GM12872 (cell line): ENCODE data around the gene ARF3.

Source experiments
- TF ChIP-seq, protein P1 (sequence below): IDR thresholded peaks from 3 replicates; pipeline ENCODE4 v1.5.1; 2011; ENCODE audit warnings: low read depth, mild to moderate bottlenecking, low read length, moderate library complexity; ENCODE audit not compliant: insufficient read depth

The ARF3 gene

DNA sequence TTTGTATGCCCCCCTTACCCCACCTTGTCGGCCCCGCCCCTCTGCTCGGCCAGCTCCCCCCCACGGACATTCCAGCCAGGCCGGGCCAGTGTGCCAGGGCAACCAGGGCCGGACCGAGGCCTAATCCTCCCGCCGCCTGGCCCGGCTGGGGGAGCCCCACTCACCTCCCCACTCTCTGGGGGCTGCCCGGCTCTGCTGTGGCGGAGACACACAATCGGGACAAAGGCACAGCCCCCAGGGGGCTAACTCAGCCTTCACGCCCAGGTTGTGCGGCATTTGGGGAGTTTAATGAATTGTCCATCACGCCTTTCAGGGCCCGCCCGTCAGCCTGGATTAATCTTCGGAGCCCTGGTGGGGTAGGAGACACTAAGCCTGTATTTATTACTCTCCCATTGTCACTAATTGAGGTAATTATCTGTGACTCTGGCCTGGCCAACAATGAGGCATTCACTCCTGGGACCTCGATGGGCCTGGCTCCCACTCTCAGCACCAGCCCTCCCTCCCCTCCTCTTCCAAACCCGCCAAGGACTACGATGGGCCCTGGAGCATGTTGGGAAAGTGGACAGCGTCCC lies 29.5 kb upstream of the ARF3 start:
- TF ChIP-seq, protein P1, sequence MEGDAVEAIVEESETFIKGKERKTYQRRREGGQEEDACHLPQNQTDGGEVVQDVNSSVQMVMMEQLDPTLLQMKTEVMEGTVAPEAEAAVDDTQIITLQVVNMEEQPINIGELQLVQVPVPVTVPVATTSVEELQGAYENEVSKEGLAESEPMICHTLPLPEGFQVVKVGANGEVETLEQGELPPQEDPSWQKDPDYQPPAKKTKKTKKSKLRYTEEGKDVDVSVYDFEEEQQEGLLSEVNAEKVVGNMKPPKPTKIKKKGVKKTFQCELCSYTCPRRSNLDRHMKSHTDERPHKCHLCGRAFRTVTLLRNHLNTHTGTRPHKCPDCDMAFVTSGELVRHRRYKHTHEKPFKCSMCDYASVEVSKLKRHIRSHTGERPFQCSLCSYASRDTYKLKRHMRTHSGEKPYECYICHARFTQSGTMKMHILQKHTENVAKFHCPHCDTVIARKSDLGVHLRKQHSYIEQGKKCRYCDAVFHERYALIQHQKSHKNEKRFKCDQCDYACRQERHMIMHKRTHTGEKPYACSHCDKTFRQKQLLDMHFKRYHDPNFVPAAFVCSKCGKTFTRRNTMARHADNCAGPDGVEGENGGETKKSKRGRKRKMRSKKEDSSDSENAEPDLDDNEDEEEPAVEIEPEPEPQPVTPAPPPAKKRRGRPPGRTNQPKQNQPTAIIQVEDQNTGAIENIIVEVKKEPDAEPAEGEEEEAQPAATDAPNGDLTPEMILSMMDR = no peak

DNA sequence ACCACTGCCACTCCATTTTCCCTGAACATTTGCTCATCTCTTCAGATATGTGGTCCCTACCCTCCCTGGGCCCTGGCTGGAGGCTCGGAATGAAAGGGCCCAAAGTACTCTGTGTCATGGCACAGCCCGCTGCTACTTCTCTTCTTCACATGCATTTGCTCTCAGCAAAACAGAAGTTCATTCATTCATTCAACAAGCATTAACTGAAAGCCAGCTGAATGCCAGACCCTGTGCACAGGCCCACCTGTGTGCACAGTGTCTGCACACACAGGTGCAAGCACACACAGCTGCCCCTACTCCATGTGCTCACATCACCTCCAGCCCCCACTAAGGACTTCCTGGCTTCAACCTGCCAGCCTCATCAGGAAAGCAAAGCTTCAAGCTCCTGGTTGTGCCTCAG lies 28.6 kb upstream of the ARF3 start:
- TF ChIP-seq, protein P1 = no peak

DNA sequence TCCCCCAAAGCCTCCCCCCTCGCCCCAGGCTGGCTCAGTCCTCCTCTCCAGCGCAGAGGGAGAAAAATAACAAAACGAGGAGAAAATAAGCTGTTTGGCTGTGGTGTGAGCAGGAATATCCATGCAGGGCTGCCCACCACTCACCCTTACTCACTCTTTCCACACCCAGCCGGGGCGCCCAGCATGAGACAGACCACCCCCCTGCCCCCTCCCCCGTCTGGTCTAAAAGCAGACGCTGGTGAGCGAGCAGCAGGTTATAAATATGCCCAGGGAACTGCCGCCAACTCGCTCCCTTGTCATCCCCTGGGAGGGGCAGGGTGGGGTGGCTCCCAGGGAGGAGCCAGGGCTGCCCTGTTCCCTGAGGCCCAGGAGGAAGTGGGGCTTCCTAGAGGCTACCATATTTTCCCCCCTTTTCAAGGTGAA lies 28.2 kb upstream of the ARF3 start:
- TF ChIP-seq, protein P1 = no peak

DNA sequence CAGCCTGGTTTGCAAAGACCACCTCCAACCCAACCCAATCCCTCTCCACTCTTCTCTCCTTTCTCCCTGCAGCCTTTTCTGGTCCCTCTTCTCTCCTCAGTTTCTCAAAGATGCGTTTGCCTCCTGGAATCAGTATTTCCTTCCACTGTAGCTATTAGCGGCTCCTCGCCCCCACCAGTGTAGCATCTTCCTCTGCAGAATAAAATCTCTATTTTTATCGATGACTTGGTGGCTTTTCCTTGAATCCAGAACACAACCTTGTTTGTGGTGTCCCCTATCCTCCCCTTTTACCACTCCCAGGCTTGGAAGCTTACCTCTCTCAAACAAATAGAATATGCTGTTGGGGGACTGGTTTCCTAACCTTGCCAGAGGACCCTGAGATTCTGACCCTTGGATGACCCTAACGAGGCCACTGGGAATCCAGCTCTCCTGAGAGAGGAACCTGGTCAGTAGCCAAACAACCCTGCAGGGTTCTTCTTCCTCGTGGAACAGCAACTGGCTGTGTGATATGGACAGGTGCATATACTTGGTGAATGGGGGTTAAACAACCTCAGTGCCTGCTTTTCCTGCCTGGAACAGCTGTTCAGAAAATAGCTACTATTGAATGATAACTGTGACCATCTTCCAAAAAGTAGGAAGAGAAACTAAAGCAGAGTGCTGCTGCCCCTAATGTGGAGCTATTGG lies 25.3 kb upstream of the ARF3 start:
- TF ChIP-seq, protein P1 = no peak

DNA sequence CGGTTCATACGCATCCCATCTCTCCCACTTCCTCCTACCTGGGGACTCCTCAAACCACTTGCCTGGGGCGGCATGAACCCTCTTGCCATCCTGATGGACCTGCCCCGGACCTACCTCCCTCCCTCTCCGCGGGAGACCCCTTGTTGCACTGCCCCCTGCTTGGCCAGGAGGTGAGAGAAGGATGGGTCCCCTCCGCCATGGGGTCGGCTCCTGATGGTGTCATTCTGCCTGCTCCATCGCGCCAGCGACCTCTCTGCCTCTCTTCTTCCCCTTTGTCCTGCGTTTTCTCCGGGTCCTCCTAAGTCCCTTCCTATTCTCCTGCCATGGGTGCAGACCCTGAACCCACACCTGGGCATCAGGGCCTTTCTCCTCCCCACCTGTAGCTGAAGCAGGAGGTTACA lies 24.5 kb upstream of the ARF3 start:
- TF ChIP-seq, protein P1 = no peak

DNA sequence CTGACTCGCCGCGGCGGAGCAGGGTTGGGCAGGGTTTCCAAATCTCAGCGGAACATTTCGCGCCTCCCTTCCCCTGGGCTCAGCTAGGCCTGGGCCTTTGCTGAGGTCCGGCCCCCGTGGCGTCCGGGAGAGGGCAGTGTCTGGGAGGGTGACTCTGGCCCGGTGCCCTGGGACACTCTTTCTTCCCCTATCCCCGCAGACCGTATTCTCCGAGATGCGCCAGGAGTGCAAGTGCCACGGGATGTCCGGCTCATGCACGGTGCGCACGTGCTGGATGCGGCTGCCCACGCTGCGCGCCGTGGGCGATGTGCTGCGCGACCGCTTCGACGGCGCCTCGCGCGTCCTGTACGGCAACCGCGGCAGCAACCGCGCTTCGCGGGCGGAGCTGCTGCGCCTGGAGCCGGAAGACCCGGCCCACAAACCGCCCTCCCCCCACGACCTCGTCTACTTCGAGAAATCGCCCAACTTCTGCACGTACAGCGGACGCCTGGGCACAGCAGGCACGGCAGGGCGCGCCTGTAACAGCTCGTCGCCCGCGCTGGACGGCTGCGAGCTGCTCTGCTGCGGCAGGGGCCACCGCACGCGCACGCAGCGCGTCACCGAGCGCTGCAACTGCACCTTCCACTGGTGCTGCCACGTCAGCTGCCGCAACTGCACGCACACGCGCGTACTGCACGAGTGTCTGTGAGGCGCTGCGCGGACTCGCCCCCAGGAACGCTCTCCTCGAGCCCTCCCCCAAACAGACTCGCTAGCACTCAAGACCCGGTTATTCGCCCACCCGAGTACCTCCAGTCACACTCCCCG lies 23.9 kb upstream of the ARF3 start:
- TF ChIP-seq, protein P1 = peak; percentile 20; the same call in 2 of the 3 replicates

DNA sequence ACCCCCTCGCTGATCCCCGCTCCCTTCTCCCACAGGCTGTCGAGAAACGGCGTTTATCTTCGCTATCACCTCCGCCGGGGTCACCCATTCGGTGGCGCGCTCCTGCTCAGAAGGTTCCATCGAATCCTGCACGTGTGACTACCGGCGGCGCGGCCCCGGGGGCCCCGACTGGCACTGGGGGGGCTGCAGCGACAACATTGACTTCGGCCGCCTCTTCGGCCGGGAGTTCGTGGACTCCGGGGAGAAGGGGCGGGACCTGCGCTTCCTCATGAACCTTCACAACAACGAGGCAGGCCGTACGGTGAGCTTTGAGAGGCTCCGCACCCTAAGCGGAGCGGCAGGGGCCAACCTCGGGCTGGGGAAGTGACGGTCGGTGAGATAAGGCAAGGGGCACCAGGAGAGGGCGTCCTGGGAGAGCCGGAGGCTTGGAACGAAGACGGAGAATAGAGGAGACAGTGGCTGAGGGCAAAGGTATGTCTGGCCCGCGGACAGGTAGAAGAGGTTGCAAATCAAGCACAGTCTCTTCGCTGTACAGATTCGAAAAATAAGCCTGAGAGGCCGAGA lies 23.2 kb upstream of the ARF3 start:
- TF ChIP-seq, protein P1 = 0 out of 3 replicates have a peak, but pooled peaks have one; percentile 22
